GM23338 (cell line): Measurements from ENCODE around the gene TRIM61. TPM values are rescaled to one million over a fixed set of nuclear protein-coding genes. Genes with fewer than 3 reads are reported as not detected.

Experiments used
- ATAC-seq: fragments of 200-7000 bp; cut with Tn5 transposase; 3 replicates; pipeline ENCODE4 v1.9.1; 2020
- DNase-seq: peaks from one replicate; pipeline ENCODE4 v3.0.0-alpha.2; 2015; ENCODE audit warnings: low spot score
- H2AFZ ChIP-seq: fragments of 200-600 bp; sonication (generic); 2 replicates; pipeline ENCODE4 v1.8.0; 2016; ENCODE audit warnings: antibody characterized with exemption, mild to moderate bottlenecking, moderate library complexity
- H3F3A ChIP-seq: fragments of 200-600 bp; sonication (generic); replicated peaks from 2 replicates; pipeline ENCODE4 v1.8.0; 2017; ENCODE audit warnings: antibody characterized with exemption, mixed run types, low read depth
- H3K27ac ChIP-seq: fragments of 200-600 bp; sonication (generic); 2 replicates; pipeline ENCODE4 v1.6.1; 2016; ENCODE audit warnings: low read depth
- H3K27me3 ChIP-seq: fragments of 200-600 bp; sonication (generic); 2 replicates; pipeline ENCODE4 v1.8.0; 2016; ENCODE audit warnings: mild to moderate bottlenecking, mixed run types, moderate library complexity; ENCODE audit not compliant: insufficient read depth
- H3K36me3 ChIP-seq: fragments of 200-600 bp; sonication (generic); 2 replicates; pipeline ENCODE4 v1.8.0; 2016; ENCODE audit warnings: mild to moderate bottlenecking; ENCODE audit not compliant: insufficient read depth
- H3K4me1 ChIP-seq: fragments of 200-600 bp; sonication (generic); 2 replicates; pipeline ENCODE4 v1.8.0; 2016; ENCODE audit warnings: mild to moderate bottlenecking, moderate library complexity; ENCODE audit not compliant: insufficient read depth
- H3K4me2 ChIP-seq: fragments of 200-600 bp; sonication (generic); 2 replicates; pipeline ENCODE4 v1.7.1; 2017; ENCODE audit warnings: mixed run types
- H3K4me3 ChIP-seq: fragments of 200-600 bp; sonication (generic); 2 replicates; pipeline ENCODE4 v1.6.1; 2016; ENCODE audit warnings: mixed run types
- H3K79me2 ChIP-seq: fragments of 200-600 bp; sonication (generic); replicated peaks from 2 replicates; pipeline ENCODE4 v1.8.0; 2017; ENCODE audit warnings: mild to moderate bottlenecking; ENCODE audit not compliant: insufficient read depth
- H3K9me2 ChIP-seq: fragments of 200-600 bp; sonication (generic); 2 replicates; pipeline ENCODE4 v1.8.0; 2017; ENCODE audit not compliant: insufficient read depth
- H4K20me1 ChIP-seq: fragments of 200-600 bp; sonication (generic); replicated peaks from 2 replicates; pipeline ENCODE4 v1.8.0; 2017; ENCODE audit warnings: mild to moderate bottlenecking; ENCODE audit not compliant: insufficient read depth
- H3K27ac Mint-ChIP-seq: 2 replicates; pipeline ENCODE4 v1.8.0; 2020; ENCODE audit warnings: inconsistent platforms, mild to moderate bottlenecking, moderate library complexity, mixed read lengths
- H3K27me3 Mint-ChIP-seq: 3 replicates; pipeline ENCODE4 v1.8.0; 2022; ENCODE audit warnings: low read depth, mild to moderate bottlenecking, moderate library complexity, mixed read lengths, inconsistent platforms; ENCODE audit not compliant: insufficient read depth, poor library complexity
- H3K36me3 Mint-ChIP-seq: 3 replicates; pipeline ENCODE4 v1.8.0; 2021; ENCODE audit warnings: low read depth, mild to moderate bottlenecking, inconsistent platforms, moderate library complexity, mixed read lengths
- H3K4me1 Mint-ChIP-seq: 3 replicates; pipeline ENCODE4 v1.8.0; 2020; ENCODE audit warnings: mild to moderate bottlenecking, inconsistent platforms, mixed read lengths
- H3K4me3 Mint-ChIP-seq: 3 replicates; pipeline ENCODE4 v1.8.0; 2021; ENCODE audit warnings: moderate library complexity, mild to moderate bottlenecking, inconsistent platforms, mixed read lengths
- H3K9me3 Mint-ChIP-seq: 3 replicates; pipeline ENCODE4 v1.8.0; 2020; ENCODE audit warnings: moderate library complexity, mild to moderate bottlenecking, inconsistent platforms, mixed read lengths
- CREB1 ChIP-seq: fragments of 250-450 bp; sonication (Bioruptor Pico); IDR thresholded peaks from 2 replicates; pipeline ENCODE4 v1.5.0; 2020; ENCODE audit warnings: low read depth, mild to moderate bottlenecking, moderate library complexity
- EZH2 ChIP-seq: fragments of 200-600 bp; sonication (generic); IDR thresholded peaks from one replicate; pipeline ENCODE4 v1.8.0; 2017; ENCODE audit warnings: antibody characterized with exemption, mild to moderate bottlenecking, low read depth; ENCODE audit not compliant: unreplicated experiment
- EZH2phosphoT487 ChIP-seq: fragments of 200-600 bp; sonication (generic); IDR thresholded peaks from one replicate; pipeline ENCODE4 v1.8.1; 2018; ENCODE audit warnings: antibody characterized with exemption; ENCODE audit not compliant: unreplicated experiment
- JUNB ChIP-seq: IDR thresholded peaks from one replicate; pipeline ENCODE4 v1.6.1; 2016; ENCODE audit warnings: antibody characterized with exemption; ENCODE audit not compliant: unreplicated experiment
- NANOG ChIP-seq: IDR thresholded peaks from 2 replicates; pipeline ENCODE4 v1.6.1; 2016; ENCODE audit warnings: antibody characterized with exemption, borderline replicate concordance
- POLR2AphosphoS5 ChIP-seq: IDR thresholded peaks from 2 replicates; pipeline ENCODE4 v1.6.1; 2016; ENCODE audit warnings: antibody characterized with exemption, low read depth
- REST ChIP-seq: IDR thresholded peaks from one replicate; pipeline ENCODE4 v1.6.1; 2018; ENCODE audit warnings: antibody characterized with exemption; ENCODE audit not compliant: unreplicated experiment
- STAT1 ChIP-seq: IDR thresholded peaks from one replicate; pipeline ENCODE4 v1.6.1; 2016; ENCODE audit warnings: antibody characterized with exemption; ENCODE audit not compliant: unreplicated experiment
- ZNF114 ChIP-seq: fragments of 250-450 bp; sonication (Bioruptor Pico); IDR thresholded peaks from 2 replicates; pipeline ENCODE4 v1.5.0; 2020; ENCODE audit warnings: mild to moderate bottlenecking, moderate library complexity
- ZNF331 ChIP-seq: fragments of 250-450 bp; sonication (Bioruptor Pico); IDR thresholded peaks from 2 replicates; pipeline ENCODE4 v1.5.0; 2020; ENCODE audit warnings: low read depth, mild to moderate bottlenecking, moderate library complexity
- ZNF462 ChIP-seq: fragments of 250-450 bp; sonication (Bioruptor Pico); IDR thresholded peaks from 2 replicates; pipeline ENCODE4 v1.5.0; 2020; ENCODE audit warnings: mild to moderate bottlenecking, moderate library complexity
- polyA plus RNA-seq: library from polyadenylated mRNA; unstranded; fragments of >200 nt; fragmentation: Nextera tagmentation; extraction: Ambion mirVana; gene quantifications from 2 replicates; pipeline ENCODE4 v1.2.1, GENCODE V29; 2016
- total RNA-seq: library from RNA; depleted of rRNA; stranded (reverse); fragments of >200 nt; shearing (Covaris generic); gene quantifications from 2 replicates; pipeline ENCODE4 v1.2.3, GENCODE V29; 2014
- TF ChIP-seq, protein P1 (sequence below), 2 experiments: fragments of 200-600 bp in 1 of 2; sonication (generic) in 1 of 2; conservative IDR thresholded peaks; 2 replicates each; pipeline versions ENCODE4 v1.5.1 to v1.6.1; 2016 to 2017; ENCODE audit warnings: antibody characterized with exemption in 2 of 2, low read depth in 2 of 2, mild to moderate bottlenecking in 2 of 2, moderate library complexity in 1 of 2
- TF ChIP-seq, protein P2 (sequence below): IDR thresholded peaks from 2 replicates; pipeline ENCODE4 v1.6.1; 2016; ENCODE audit warnings: antibody characterized with exemption

Gene TRIM61
- total and polyA plus RNA-seq, 2 experiments from 2014 or later: 0.38 TPM; not detected in 1

- no peak for DNase-seq
- no peak overlapping the region for H3K27ac Mint-ChIP-seq
These were observed 33.5 kb upstream of the TRIM61 start for GRCh38 chr4:165010991-165011390.

More at GRCh38 chr4:165010991-165011390, 33.5 kb upstream of the TRIM61 start:
- TF ChIP-seq CREB1 (CRISPR knock-in tag) (no peak), NANOG (no peak), EZH2 (no peak), POLR2AphosphoS5 (no peak), ZNF114 (CRISPR knock-in tag) (no peak), REST (no peak), JUNB (no peak), STAT1 (no peak), ZNF331 (CRISPR knock-in tag) (no peak), ZNF462 (CRISPR knock-in tag) (no peak), EZH2phosphoT487 (no peak)
- TF ChIP-seq, protein P1, sequence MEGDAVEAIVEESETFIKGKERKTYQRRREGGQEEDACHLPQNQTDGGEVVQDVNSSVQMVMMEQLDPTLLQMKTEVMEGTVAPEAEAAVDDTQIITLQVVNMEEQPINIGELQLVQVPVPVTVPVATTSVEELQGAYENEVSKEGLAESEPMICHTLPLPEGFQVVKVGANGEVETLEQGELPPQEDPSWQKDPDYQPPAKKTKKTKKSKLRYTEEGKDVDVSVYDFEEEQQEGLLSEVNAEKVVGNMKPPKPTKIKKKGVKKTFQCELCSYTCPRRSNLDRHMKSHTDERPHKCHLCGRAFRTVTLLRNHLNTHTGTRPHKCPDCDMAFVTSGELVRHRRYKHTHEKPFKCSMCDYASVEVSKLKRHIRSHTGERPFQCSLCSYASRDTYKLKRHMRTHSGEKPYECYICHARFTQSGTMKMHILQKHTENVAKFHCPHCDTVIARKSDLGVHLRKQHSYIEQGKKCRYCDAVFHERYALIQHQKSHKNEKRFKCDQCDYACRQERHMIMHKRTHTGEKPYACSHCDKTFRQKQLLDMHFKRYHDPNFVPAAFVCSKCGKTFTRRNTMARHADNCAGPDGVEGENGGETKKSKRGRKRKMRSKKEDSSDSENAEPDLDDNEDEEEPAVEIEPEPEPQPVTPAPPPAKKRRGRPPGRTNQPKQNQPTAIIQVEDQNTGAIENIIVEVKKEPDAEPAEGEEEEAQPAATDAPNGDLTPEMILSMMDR (conservative IDR thresholded peaks at IDR 0.05; ENCODE audit: low read depth in 2 of 2): no peak
- TF ChIP-seq, protein P2, sequence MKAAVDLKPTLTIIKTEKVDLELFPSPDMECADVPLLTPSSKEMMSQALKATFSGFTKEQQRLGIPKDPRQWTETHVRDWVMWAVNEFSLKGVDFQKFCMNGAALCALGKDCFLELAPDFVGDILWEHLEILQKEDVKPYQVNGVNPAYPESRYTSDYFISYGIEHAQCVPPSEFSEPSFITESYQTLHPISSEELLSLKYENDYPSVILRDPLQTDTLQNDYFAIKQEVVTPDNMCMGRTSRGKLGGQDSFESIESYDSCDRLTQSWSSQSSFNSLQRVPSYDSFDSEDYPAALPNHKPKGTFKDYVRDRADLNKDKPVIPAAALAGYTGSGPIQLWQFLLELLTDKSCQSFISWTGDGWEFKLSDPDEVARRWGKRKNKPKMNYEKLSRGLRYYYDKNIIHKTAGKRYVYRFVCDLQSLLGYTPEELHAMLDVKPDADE: no peak
- H3K4me1 Mint-ChIP-seq: peaks cover 4% of the 10 kb centered on the region; the same call in 1 of the 3 replicates
- H2AFZ ChIP-seq: no peak overlapping the region
- H3K9me2 ChIP-seq: no peaks in the 10 kb centered on the region
- H3F3A ChIP-seq: no peaks in the 10 kb centered on the region
- H3K4me3 Mint-ChIP-seq: no peak overlapping the region
- H3K27me3 Mint-ChIP-seq: peaks cover 8% of the 10 kb centered on the region
- ATAC-seq: no peak
- H3K36me3 ChIP-seq: no peaks in the 10 kb centered on the region
- H3K4me1 ChIP-seq: no peaks in the 10 kb centered on the region
- no peak overlapping the region for H3K4me3 ChIP-seq
- H4K20me1 ChIP-seq: no peaks in the 10 kb centered on the region
- no peaks in the 10 kb centered on the region for H3K27me3 ChIP-seq
- H3K36me3 Mint-ChIP-seq: no peaks in the 10 kb centered on the region
- no peaks in the 10 kb centered on the region for H3K79me2 ChIP-seq
- no peak overlapping the region for H3K27ac ChIP-seq
- H3K4me2 ChIP-seq: no peak overlapping the region
- H3K9me3 Mint-ChIP-seq: no peaks in the 10 kb centered on the region
